Stomach smooth muscle (tissue), 2 donors: ENCODE measurements around the gene TNK1.
A peak's percentile ranks its signal among the peaks of the same experiment; 100 is the strongest.

Source experiments
- H3K27ac ChIP-seq: one replicate; pipeline ENCODE4 v1.7.0; 2013; ENCODE audit warnings: mild to moderate bottlenecking, low read length, inconsistent platforms
- H3K27me3 ChIP-seq, 2 donors: one replicate each; pipeline ENCODE4 v1.7.0; 2013; ENCODE audit warnings: low read length in 2 of 2; ENCODE audit not compliant: insufficient read depth in 2 of 2, control insufficient read depth in 1 of 2
- H3K36me3 ChIP-seq, 2 donors: one replicate each; pipeline ENCODE4 v1.7.0; 2013; ENCODE audit warnings: low read length in 2 of 2; ENCODE audit not compliant: control insufficient read depth in 2 of 2, insufficient read depth in 2 of 2
- H3K4me1 ChIP-seq: one replicate; pipeline ENCODE4 v1.7.0; 2013; ENCODE audit warnings: low read length; ENCODE audit not compliant: control insufficient read depth, insufficient read depth
- H3K4me3 ChIP-seq, 2 donors: one replicate each; pipeline ENCODE4 v1.7.0; 2013; ENCODE audit warnings: low read length in 2 of 2
- H3K9ac ChIP-seq, 2 donors: one replicate each; pipeline ENCODE4 v1.7.0; 2013; ENCODE audit warnings: low read length in 2 of 2, mild to moderate bottlenecking in 1 of 2
- H3K9me3 ChIP-seq, 2 donors: one replicate each; pipeline ENCODE4 v1.7.0; 2013; ENCODE audit warnings: low read length in 2 of 2; ENCODE audit not compliant: control insufficient read depth in 2 of 2
- donor health status: healthy.
- donor health status: Pancreatic carcinoma.

The TNK1 gene

DNA sequence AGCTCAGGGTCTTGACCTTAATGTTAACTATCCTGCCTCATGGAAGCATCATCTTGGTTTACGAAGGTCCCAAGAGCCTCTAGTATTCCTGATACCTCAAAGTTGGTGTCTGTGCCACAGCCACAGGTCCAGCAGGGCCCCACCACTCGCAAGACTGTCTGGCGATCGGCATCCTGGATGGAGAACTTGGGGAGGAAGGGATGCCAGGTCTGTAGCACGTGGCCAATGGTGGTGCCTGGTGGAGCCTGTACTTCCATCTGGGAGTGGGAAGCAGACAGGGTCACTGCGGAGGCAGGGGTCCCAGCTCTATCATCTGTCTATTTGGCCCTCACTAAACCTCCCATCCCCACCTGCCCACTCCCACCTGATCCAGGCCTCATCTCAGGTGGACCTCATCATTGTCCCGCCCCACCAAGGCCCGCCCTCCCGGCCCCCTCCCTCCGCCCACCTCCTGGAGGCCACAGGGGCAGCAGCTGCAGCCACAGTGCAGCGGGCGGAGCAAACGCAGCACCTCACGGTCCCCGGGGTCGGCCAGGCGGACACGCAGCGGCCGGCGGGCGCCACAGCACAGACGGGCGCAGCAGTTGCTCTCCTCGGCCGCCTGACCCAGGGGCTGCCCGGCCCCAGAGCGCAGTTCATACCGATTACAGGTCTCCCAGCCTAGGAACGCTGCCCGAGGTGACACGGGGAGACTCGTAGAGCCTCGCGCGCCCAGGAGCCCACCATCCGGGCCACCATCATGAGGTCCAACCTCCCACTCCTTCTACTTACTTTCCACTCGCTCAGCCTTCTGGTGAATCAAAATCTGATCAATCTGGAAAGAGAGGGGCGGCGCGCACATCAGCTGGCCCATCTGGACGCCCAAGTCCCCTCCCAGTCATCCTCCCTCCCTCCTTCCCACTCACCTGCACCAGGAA, 12.1 kb downstream of the TNK1 start:
- Histone ChIP-seq H3K9ac (peak overlapping the region in 1 of 2 donors; percentile 73), H3K9me3 (no peaks in the 10 kb centered on the region), H3K4me3 (peak overlapping the region; percentile 76 to 84), H3K27ac (no peak overlapping the region), H3K27me3 (no peaks in the 10 kb centered on the region), H3K36me3 (peaks cover 6 to 16% of the 10 kb centered on the region in 2 donors), H3K4me1 (peaks cover 20% of the 10 kb centered on the region)

DNA sequence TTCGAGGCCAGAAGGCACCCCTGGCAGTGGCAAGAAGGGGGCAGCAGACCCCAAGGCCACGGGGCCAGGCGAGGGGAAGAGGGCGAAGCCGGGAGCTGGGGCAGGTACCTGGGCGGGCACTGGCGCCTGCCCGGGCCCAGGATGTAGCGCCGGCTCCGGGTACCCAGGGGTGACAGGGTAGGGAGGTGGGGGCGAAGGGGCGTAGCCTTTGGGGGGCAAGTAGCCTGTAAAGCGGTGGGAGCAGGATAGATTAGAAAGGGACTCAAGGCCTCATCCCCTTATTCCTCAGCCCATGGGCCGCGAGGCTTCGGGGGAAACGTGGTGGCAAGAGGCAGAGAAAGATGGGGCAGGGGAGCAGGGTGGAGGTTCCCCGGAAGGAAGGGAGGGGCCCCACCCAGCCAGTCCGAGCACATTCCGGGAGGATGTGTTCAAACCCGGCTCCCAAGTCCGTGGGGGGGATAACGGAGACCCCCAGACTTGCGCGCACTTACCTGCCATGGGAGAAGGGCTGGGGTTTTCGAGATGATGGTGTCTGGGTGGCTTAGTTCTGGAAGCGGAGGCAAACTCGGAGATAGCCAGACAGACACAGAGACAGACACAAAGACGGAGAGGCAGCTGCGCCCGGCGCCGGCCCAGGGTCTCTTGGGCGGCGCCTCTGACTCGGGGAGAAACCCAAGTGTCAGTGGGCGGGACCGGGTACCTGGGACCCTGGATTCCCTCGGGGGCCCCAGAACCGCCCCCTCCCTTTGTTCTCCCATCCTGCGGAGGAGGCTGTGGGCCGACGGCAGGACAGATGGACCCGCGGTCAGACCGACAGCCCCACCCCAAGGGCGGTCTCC, 12.9 kb downstream of the TNK1 start:
- H3K36me3 ChIP-seq, result peaks cover 6 to 16% of the 10 kb centered on the region in 2 donors
- peak overlapping the region; percentile 73 to 84 for H3K9ac ChIP-seq
- peak overlapping the region; percentile 76 to 84 for H3K4me3 ChIP-seq
- H3K9me3 ChIP-seq, result no peaks in the 10 kb centered on the region
- peaks cover 20% of the 10 kb centered on the region for H3K4me1 ChIP-seq
- no peaks in the 10 kb centered on the region for H3K27me3 ChIP-seq
- peak overlapping the region; percentile 69 for H3K27ac ChIP-seq

DNA sequence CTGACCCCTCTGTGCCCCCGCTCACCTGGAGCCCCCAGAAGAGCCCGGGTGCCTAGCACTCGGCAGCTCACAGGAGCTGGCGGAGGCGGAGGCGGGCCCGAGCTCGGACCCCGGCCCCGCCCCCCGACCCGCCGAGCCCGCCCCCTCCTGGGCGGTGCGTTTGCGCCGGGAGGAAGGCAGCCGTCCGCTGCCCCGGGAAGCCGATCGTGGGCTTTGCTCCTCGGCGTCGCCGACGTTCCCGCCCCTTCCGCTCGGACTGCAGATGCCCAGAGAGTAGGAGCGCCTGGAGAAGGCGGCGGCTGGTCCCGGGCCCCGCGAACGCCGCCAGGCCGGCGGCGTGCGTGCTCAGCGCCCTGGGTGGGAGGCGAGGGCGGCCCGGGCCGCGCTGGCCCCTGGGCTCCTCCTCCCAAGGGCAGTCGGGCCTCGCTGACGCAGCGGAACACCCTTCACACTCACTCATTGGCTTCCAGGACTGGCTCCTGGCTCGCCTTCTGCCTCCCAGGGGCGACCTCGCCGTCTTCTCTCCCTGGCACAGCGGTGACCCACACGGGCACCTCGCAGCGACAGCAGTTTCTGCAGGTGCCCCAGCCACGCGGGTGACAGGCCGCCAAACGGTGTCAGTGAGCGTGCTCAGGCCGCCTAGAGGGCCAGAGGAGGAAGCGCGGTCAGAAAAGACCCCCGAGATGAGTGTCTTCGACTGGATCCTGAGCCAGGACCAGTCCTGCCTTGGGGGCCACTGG, 13.7 kb downstream of the TNK1 start, which contains the start of gene PLSCR3:
PLSCR3 (minus strand) TSS at position 74 of the 740 bp plus-strand sequence. CDS start 415 bp downstream, outside the sequence.
- no peaks in the 10 kb centered on the region for H3K27me3 ChIP-seq
- H3K4me1 ChIP-seq, result peaks cover 20% of the 10 kb centered on the region
- peak within 1 kb of the TSS; percentile 69 for H3K27ac ChIP-seq
- H3K9me3 ChIP-seq, result no peaks in the 10 kb centered on the region
- peak within 1 kb of the TSS; percentile 73 to 92 for H3K9ac ChIP-seq
- H3K4me3 ChIP-seq, result peak within 1 kb of the TSS; percentile 76 to 84
- H3K36me3 ChIP-seq, result peaks cover 6 to 12% of the 10 kb centered on the region in 2 donors

DNA sequence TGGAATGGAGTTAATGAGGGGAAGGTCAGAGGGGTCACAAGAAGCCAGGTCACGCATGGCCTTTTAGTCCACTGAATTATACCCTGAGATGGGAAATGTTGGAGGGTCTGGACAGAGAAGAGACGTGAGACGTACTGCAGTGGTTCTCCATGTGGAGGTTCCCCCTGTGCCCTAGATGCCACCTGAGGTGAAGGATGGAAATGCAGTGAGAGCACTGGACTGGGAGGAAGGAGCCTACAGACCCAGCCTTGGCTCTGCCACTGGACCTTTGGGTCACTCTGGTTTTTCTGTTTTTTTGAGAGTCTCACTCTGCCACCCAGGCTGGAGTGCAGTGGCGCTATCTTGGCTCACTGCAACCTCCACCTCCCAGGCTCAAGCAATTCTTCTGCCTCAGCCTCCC, 15.3 kb downstream of the TNK1 start:
- Histone ChIP-seq H3K36me3 (peaks cover 0 to 3% of the 10 kb centered on the region in 2 donors), H3K9me3 (no peaks in the 10 kb centered on the region), H3K27me3 (no peaks in the 10 kb centered on the region), H3K9ac (no peak overlapping the region), H3K4me3 (no peak overlapping the region), H3K27ac (no peak overlapping the region), H3K4me1 (peaks cover 18% of the 10 kb centered on the region)

DNA sequence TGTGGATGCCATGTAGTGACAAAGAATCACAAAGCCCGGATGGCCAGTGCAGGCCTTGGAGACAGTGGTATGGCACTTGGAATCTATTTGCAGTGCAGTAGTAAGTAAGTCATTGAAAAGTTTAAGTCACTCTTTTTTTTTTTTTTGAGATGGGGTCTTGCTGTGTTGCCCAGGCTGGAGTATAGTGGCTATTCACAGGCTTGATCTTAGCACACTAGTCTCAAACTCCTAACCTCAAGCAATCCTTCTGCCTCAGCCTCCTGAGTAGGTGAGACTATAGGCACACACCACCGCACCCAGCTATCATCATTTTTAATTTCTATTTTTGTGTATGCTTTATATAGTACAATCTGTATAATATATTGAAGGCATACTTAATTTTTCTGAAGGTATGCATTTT, 17.7 kb downstream of the TNK1 start:
- Histone ChIP-seq H3K9me3 (no peaks in the 10 kb centered on the region), H3K36me3 (no peaks in the 10 kb centered on the region), H3K4me1 (peaks cover 22% of the 10 kb centered on the region), H3K4me3 (no peak overlapping the region), H3K9ac (no peak overlapping the region), H3K27me3 (no peaks in the 10 kb centered on the region), H3K27ac (no peak overlapping the region)

DNA sequence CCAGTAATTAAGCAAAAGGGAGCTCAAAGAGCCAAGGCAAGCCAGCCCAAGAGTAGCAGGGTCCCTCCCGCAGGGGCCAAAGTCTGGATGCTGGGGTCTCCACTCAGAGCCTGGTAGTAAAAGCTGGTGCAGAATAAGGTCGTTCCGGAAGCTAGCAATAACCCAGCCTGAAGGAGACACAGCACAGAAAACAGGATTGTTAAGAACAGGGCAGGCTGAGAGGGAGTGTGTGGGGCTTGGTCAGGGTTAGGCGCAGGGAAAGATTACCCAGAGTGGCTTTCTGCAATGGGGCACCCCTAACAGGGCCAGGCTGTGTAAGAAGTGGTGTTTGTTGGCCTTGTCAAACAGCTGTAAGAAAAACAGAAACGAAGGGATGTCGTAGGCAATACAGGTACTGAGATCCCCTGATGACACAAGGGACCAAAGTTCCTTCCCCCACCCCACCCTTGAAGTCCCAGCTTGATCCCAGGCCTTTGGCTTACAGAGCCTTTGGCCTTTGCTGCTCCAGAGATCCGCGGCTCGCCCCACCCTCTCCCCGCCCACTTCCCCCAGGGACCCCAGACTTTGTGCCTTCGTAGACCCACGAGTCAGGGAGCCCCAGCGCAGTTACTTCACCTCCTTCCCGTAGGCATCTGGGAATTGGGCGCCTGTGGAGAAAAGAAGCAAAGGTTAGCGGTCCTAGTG, 22.3 kb downstream of the TNK1 start:
- peak overlapping the region; percentile 81 to 82 for H3K4me3 ChIP-seq
- peak overlapping the region; percentile 79 for H3K27ac ChIP-seq
- peaks cover 18% of the 10 kb centered on the region for H3K4me1 ChIP-seq
- H3K27me3 ChIP-seq, result no peaks in the 10 kb centered on the region
- H3K9me3 ChIP-seq, result no peaks in the 10 kb centered on the region
- H3K9ac ChIP-seq, result peak overlapping the region; percentile 71 to 78
- no peaks in the 10 kb centered on the region for H3K36me3 ChIP-seq

DNA sequence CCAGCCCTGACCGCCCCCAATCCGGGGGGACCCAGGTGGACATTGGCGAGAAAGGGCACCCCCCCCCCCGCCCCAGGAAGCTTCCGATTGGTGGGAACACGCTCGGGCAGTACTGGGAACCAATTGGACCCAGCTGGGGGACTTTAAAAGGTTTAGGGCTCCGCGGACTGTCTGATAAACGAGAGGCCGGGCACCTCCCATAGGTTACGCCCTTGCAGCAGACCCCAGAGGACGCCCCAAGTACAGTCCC, 22.8 kb downstream of the TNK1 start:
- H3K27me3 ChIP-seq, result no peaks in the 10 kb centered on the region
- H3K4me1 ChIP-seq, result peaks cover 18% of the 10 kb centered on the region
- no peaks in the 10 kb centered on the region for H3K36me3 ChIP-seq
- peak overlapping the region; percentile 79 for H3K27ac ChIP-seq
- peak overlapping the region; percentile 81 to 82 for H3K4me3 ChIP-seq
- H3K9ac ChIP-seq, result peak overlapping the region; percentile 71 to 78
- H3K9me3 ChIP-seq, result no peaks in the 10 kb centered on the region

DNA sequence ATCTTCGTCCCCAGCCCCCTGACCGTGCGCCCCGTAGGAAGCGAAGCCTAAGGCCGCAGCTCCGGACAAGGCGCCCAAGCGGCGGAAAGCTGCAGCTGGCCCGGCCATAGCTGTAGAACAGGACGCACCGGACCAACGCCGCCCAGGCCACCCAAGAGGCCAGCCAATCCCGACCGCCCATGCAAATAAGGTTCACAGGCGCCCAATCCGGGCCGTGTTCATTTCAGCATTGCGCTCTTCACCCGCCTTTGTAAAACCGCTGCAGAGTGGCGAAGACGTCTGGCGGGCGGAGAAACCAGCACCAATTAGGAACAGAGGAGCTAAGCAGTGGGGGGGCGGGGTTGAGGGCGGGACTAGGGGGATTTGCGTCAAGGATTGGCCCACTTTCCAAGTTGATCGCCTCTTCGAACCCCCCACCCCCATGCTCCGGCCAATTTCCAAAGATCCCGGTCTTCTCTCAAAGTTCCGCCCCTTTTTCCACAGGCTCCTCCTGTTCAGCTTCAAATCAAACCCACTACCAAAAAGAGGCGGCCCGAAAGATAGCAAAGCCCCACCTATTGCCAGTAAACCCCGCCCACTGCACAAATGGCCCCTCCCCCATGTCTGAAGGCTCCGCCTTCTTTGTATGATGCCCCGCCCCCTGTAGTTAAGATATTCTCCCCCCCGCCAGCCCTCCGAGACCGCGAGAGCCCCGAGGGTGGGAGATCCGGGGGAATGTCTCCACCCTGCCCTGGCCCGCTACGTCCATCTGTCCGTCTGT, 23.3 kb downstream of the TNK1 start, which contains the start of gene TMEM256:
TMEM256 (minus strand) TSS at position 121 of the 760 bp plus-strand sequence; CDS start at position 108, 13 bp downstream.
- H3K9ac ChIP-seq, result peak within 1 kb of the TSS; percentile 71 to 80
- peak within 1 kb of the TSS; percentile 79 for H3K27ac ChIP-seq
- no peaks in the 10 kb centered on the region for H3K9me3 ChIP-seq
- peak within 1 kb of the TSS; percentile 81 to 82 for H3K4me3 ChIP-seq
- no peaks in the 10 kb centered on the region for H3K27me3 ChIP-seq
- peaks cover 18% of the 10 kb centered on the region for H3K4me1 ChIP-seq
- H3K36me3 ChIP-seq, result peaks cover 0 to 3% of the 10 kb centered on the region in 2 donors

DNA sequence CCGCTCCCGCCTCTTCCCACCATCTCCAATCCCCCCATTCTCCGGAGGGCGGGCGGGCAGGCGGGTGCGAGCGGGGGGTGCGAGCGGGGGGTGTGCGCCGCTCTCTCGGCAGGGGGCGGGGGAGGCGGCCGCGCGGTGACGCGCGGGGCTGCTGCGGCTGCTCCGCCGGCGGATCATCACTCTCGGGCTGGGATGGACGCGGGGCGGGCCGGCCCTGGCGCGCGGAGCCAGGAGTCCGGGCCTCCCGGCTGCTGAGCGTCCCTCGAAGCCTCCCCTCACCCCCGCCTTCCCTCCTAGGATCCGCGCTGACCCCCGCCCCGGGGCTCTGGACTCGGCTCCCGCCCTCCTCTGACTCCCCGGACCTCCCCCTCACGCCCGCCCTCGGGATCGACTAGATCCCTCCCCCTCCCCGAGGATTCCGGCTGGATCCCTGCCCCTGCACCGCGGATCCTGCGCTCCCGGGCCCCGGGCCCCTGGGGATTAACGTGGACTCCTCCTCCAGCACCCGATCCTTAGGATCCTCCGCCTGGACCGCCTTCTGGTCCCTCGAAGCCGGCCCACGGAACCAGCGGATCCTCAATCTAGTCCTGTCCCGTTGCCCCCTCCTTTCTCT, 24.0 kb downstream of the TNK1 start:
- Histone ChIP-seq H3K36me3 (peaks cover 6 to 8% of the 10 kb centered on the region in 2 donors), H3K27ac (peak overlapping the region; percentile 79), H3K9ac (peak overlapping the region; percentile 64 to 80), H3K27me3 (no peaks in the 10 kb centered on the region), H3K9me3 (no peaks in the 10 kb centered on the region), H3K4me3 (peak overlapping the region; percentile 28 to 82), H3K4me1 (peaks cover 18% of the 10 kb centered on the region)
